Ishikawa (cell line): ENCODE data around the gene RAD51B.

Source experiments
- CEBPB ChIP-seq: IDR thresholded peaks from 2 replicates; pipeline ENCODE4 v1.6.1; 2012
- CREB1 ChIP-seq: IDR thresholded peaks from 2 replicates; pipeline ENCODE4 v1.6.1; 2012; ENCODE audit warnings: low read depth
- EGR1 ChIP-seq: IDR thresholded peaks from 2 replicates; pipeline ENCODE4 v1.6.1; 2012
- EP300 ChIP-seq: IDR thresholded peaks from 2 replicates; pipeline ENCODE4 v1.6.1; 2012; ENCODE audit warnings: borderline replicate concordance
- FOXM1 ChIP-seq: IDR thresholded peaks from 2 replicates; pipeline ENCODE4 v1.6.1; 2012; ENCODE audit warnings: low read depth, borderline replicate concordance
- MAX ChIP-seq: IDR thresholded peaks from 2 replicates; pipeline ENCODE4 v1.6.1; 2012
- NFIC ChIP-seq: IDR thresholded peaks from 2 replicates; pipeline ENCODE4 v1.6.1; 2012
- RAD21 ChIP-seq: IDR thresholded peaks from 2 replicates; pipeline ENCODE4 v1.6.1; 2012; ENCODE audit warnings: low read depth
- REST ChIP-seq: IDR thresholded peaks from 2 replicates; pipeline ENCODE4 v1.6.1; 2012; ENCODE audit warnings: low read depth, mild to moderate bottlenecking
- TAF1 ChIP-seq: IDR thresholded peaks from 2 replicates; pipeline ENCODE4 v1.6.1; 2012; ENCODE audit warnings: low read depth, mild to moderate bottlenecking
- TCF12 ChIP-seq: IDR thresholded peaks from 2 replicates; pipeline ENCODE4 v1.6.1; 2012; ENCODE audit warnings: low read depth
- TEAD4 ChIP-seq: IDR thresholded peaks from 2 replicates; pipeline ENCODE4 v1.6.1; 2012
- YY1 ChIP-seq: IDR thresholded peaks from 2 replicates; pipeline ENCODE4 v1.6.1; 2012; ENCODE audit warnings: low read depth
- ZBTB7A ChIP-seq: IDR thresholded peaks from 2 replicates; pipeline ENCODE4 v1.6.1; 2012; ENCODE audit warnings: low read depth
- TF ChIP-seq, protein P1 (sequence below): IDR thresholded peaks from 2 replicates; pipeline ENCODE4 v1.6.1; 2012

Gene RAD51B

GRCh38 chr14:68655911-68656316 lies 836.3 kb downstream of the RAD51B start:
- TF ChIP-seq RAD21 (peak; percentile 56), EP300 (no peak), TAF1 (no peak), MAX (no peak)

- TF ChIP-seq RAD21: no peak
- TF ChIP-seq, protein P1, sequence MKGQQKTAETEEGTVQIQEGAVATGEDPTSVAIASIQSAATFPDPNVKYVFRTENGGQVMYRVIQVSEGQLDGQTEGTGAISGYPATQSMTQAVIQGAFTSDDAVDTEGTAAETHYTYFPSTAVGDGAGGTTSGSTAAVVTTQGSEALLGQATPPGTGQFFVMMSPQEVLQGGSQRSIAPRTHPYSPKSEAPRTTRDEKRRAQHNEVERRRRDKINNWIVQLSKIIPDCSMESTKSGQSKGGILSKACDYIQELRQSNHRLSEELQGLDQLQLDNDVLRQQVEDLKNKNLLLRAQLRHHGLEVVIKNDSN: no peak
- no peak for TF ChIP-seq NFIC
- no peak for TF ChIP-seq TAF1
- TF ChIP-seq ZBTB7A: no peak
- TF ChIP-seq MAX: no peak
- TF ChIP-seq TEAD4: no peak
- TF ChIP-seq FOXM1: no peak
- TF ChIP-seq REST: no peak
- no peak for TF ChIP-seq EP300
- no peak for TF ChIP-seq TCF12
- no peak for TF ChIP-seq CREB1
- TF ChIP-seq YY1: no peak
These were observed 836.9 kb downstream of the RAD51B start for GRCh38 chr14:68656452-68656851.

GRCh38 chr14:68657300-68658028 lies 837.9 kb downstream of the RAD51B start:
- no peak for TF ChIP-seq TEAD4
- TF ChIP-seq NFIC: no peak
- no peak for TF ChIP-seq CREB1
- TF ChIP-seq FOXM1: no peak
- TF ChIP-seq YY1: no peak
- no peak for TF ChIP-seq CEBPB
- TF ChIP-seq, protein P1: no peak
- no peak for TF ChIP-seq REST
- no peak for TF ChIP-seq EGR1
- no peak for TF ChIP-seq TCF12
- TF ChIP-seq MAX: no peak
- TF ChIP-seq EP300: no peak
- no peak for TF ChIP-seq TAF1
- no peak for TF ChIP-seq ZBTB7A
- no peak for TF ChIP-seq RAD21

DNA sequence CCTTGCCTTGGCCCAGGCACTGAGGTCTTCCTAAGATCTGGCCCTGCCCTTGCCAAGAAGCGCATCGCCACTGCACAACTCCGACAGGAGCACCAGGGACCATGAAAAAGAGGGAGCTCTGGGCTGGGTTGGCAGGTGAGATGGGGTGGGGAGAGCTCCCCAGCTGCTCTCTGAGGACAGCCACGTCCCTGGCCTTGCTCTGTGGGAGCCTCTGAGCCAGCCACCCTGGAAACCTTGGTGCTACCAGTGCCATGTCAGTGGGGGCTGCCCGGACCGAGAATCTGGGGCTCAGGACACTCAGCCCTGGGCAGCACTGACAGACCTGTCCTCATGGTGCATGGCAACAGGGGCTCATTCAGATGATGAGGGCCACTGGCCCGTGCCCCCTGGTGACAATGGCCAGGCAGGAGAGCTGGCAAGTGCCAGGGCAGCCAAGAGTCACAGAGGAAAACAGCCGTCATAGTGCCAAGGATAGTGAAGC lies 838.5 kb downstream of the RAD51B start:
- TF ChIP-seq MAX: no peak
- no peak for TF ChIP-seq REST
- no peak for TF ChIP-seq TEAD4
- TF ChIP-seq EGR1: no peak
- TF ChIP-seq, protein P1: no peak
- TF ChIP-seq FOXM1: no peak
- no peak for TF ChIP-seq RAD21
- no peak for TF ChIP-seq CEBPB
- no peak for TF ChIP-seq TAF1
- TF ChIP-seq TCF12: no peak
- TF ChIP-seq ZBTB7A: no peak
- no peak for TF ChIP-seq EP300
- TF ChIP-seq YY1: no peak
